ENCODE measurements around the gene ADARB2. TPM values are rescaled to one million over a fixed set of nuclear protein-coding genes. Genes with fewer than 3 reads are reported as not detected.

The ADARB2 gene
- total and polyA plus RNA-seq, 8 donors: 0.41 to 0.92 (median 0.76) TPM

DNA sequence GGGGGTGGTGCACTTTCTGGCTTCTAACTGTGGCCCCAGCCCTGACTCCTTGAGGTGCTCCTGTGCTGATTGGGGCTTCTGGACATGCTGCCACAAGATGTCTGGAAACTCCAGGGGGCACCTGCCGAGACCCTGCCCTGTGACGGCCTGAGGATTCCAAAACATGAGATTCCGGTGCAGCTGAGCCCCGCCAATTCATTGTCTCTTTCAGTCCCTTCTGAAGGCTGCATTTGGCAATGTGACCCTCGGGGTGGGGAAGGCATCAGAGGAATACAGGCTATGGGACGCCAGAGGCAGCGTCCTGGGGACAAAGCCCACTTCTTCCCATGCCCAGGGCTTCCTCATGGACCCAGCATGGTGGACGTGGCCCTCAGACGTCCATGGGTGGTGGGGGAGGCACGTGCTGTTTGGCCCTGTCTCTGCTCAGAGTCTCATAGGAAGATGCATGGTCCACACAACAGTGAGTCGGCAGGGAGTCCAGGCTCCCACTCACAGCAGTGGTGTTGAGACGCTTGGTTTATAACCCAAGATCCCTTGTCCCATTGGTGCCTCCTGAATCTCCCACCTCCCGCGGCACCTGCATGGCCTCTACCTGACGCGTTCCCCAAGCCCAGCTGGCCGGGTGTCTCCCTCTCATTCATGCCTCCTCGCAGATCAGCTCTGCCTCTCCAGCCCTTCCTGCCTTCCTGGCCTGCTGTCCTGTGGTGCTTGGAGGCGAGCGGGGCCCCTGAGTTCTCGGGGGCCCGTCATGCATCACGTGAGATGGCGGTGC lies 551.2 kb downstream of the ADARB2 start:
- no peak for TF ChIP-seq CTCF (IDR thresholded peaks at IDR 0.05)
- no peaks in the 10 kb centered on the region for H3K4me1 ChIP-seq
- no peak overlapping the region for H3K4me3 ChIP-seq
- no peak overlapping the region for H3K27ac ChIP-seq
- intact Hi-C loops (cut with DNase I): no loop called here
- H3K36me3 ChIP-seq: no peaks in the 10 kb centered on the region
- ATAC-seq: no peak
- H3K9me3 ChIP-seq: no peaks in the 10 kb centered on the region
- peaks cover 0 to 28% of the 10 kb centered on the region in 2 donors for H3K27me3 ChIP-seq
- DNase-seq: peak in 1 of 4 donors; percentile 17

GRCh38 chr10:1184541-1185430 lies 552.5 kb downstream of the ADARB2 start:
- no peaks in the 10 kb centered on the region for H3K36me3 ChIP-seq
- H3K27me3 ChIP-seq: peaks cover 0 to 28% of the 10 kb centered on the region in 2 donors
- H3K9me3 ChIP-seq: no peaks in the 10 kb centered on the region
- DNase-seq (peak in 2 of 4 donors; percentile 25 to 75), ATAC-seq (no peak)
- intact Hi-C loops (cut with DNase I): no loop called here
- no peak overlapping the region for H3K27ac ChIP-seq
- H3K4me3 ChIP-seq: no peak overlapping the region
- no peaks in the 10 kb centered on the region for H3K4me1 ChIP-seq
- no peak for TF ChIP-seq CTCF (IDR thresholded peaks at IDR 0.05)

- no peaks in the 10 kb centered on the region for H3K36me3 ChIP-seq
- no peaks in the 10 kb centered on the region for H3K9me3 ChIP-seq
- H3K27me3 ChIP-seq: peaks cover 0 to 25% of the 10 kb centered on the region in 2 donors
- H3K4me1 ChIP-seq: no peaks in the 10 kb centered on the region
- no peak overlapping the region for H3K27ac ChIP-seq
- TF ChIP-seq CTCF (IDR thresholded peaks at IDR 0.05): no peak
- peak in 1 of 4 donors; percentile 20 for DNase-seq
- intact Hi-C loops (cut with DNase I): no loop called here
- no peak for ATAC-seq
- H3K4me3 ChIP-seq: no peak overlapping the region
Observed at GRCh38 chr10:1183701-1184100, 553.6 kb downstream of the ADARB2 start.

GRCh38 chr10:1183033-1183396 lies 554.3 kb downstream of the ADARB2 start:
- no peak for TF ChIP-seq CTCF (IDR thresholded peaks at IDR 0.05)
- H3K9me3 ChIP-seq: no peaks in the 10 kb centered on the region
- no peak overlapping the region for H3K4me3 ChIP-seq
- H3K27me3 ChIP-seq: peaks cover 0 to 23% of the 10 kb centered on the region in 2 donors
- DNase-seq: peak in 1 of 4 donors; percentile 31
- no peak overlapping the region for H3K27ac ChIP-seq
- no peaks in the 10 kb centered on the region for H3K36me3 ChIP-seq
- no peak for ATAC-seq
- H3K4me1 ChIP-seq: no peaks in the 10 kb centered on the region
- intact Hi-C loops (cut with DNase I): no loop called here
